Stimulated activated CD8-positive, alpha-beta memory T cell treated with anti-CD3 and anti-CD28 coated beads, Interleukin-12 subunit alpha, Interleukin-12 subunit beta, amount 100 ng/mL, for 24 hours (primary cell): Measurements from ENCODE around the gene CAMKMT.
"Not testable (repeated sequence)": the region's sequence is repeated elsewhere in the genome, so short reads cannot be mapped to it uniquely, and the experiment has no call there.

Source experiments
- DNase-seq: peaks from one replicate; pipeline ENCODE4 v3.0.0-alpha.2; 2020; ENCODE audit errors: extremely low read depth

The CAMKMT gene

DNA sequence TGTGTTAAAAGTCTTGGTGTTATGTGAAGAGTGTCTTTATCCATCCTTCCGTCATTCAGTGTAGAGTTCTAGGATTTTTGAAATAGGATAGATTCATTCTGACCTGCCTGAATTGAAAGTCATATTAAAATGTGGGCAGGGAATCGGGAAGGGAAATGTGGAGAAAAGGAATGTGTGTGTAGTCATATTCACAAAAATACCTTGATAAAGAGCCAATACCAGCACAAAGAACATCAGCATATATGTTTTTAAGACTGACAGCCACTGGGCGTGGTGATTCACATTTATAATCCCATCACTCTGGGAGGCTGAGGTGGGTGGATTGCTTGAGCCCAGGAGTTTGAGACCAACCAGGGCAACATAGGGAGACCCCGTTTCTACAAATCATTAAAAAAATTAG, 188.1 kb downstream of the CAMKMT start:
- DNase-seq = no peak

- no peak for DNase-seq
Measured at GRCh38 chr2:44550561-44550960, 188.8 kb downstream of the CAMKMT start.

DNA sequence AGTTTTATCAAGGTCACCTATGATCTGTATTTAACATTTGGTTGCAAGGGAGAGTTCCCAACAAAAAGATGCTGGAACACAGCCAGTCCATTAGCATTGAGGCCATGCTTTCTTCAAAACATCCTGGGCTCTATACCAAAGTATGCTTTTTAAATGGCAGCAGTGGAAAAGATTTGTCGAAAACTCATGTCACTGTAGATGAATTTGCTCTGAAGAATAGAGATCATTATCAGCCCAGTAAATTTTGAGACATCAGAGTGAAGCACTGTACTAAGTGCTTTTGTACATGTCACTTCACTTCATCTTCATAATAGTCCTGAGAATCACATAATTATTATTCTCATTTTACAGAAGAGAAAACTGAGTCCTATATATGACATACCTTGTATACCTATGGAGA, 189.8 kb downstream of the CAMKMT start:
- no peak for DNase-seq

DNA sequence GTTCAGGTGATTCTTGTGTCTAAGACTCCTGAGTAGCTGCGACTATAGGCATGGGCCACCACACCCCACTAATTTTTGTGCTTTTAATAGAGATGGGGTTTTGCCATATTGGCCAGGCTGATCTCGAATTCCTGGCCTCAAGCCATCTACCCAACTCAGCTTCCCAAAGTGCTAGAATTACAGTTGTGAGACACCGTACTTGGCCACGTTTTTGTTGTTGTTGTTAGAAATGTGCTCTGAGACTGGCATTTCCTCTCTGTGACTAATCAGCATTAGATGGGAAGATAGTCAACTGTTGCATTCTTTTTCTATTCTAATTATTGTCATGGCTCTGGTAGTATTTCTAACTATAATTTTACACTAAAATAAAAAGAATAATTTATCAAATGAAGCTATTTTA, 191.7 kb downstream of the CAMKMT start:
- DNase-seq = no peak

DNA sequence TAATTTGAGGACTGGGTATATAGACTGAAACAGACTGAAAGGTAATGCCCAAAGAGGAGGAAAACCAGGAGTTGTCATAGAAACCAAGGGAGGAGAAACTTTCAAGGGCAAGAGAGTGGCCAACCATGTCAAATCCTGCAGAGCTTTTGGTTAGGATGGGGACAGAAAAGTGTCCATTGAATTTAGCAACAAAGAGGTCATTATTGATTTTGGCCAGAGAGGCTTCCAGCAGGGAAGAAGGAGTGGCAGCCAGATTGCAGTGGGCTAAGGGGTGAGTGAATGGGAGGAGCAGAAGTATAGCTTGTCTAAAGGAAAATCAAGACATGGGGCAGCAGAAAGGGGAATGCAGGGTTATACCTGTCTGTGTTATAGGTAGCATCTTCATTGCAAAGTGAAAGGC, 194.0 kb downstream of the CAMKMT start:
- no peak for DNase-seq

DNA sequence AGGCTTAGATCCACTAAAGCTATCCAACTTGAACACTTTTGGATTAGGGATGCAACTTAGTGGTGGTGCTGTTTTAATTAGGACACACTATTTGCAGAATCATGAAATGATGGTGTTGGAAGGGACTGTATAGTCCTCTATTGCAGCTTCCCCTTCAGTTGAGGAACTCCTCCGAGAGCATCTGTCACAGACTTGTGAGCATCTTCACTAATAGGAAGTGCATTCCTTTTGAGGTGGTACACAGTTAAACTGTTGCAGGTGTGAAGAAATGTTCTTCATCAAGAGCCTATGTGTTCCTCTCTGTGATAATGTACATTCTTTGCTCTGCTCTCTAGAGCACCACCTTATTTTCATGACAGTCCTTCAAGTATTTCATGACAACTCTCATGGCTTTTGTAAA, 197.4 kb downstream of the CAMKMT start:
- no peak for DNase-seq

DNA sequence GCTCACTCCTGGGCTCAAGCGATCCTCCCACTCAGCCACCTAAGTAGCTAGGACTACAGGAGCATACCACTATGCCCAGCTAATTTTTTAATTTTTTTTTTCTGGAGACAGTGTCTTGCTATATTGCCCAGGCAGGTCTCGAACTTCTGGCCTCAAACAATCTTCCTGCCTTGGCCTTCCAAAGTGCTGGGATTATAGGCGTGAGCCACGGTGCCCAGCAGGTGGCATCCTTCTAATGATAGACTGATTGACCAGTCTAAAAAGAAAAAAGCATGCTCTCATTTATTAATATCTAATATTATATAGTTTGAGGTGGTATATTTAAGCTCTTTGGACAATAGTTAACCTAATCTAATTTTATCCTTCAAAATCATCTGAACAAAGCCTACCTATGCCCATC, 198.6 kb downstream of the CAMKMT start:
- DNase-seq = no peak

GRCh38 chr2:44560941-44561340, 199.2 kb downstream of the CAMKMT start:
- DNase-seq = no peak

DNA sequence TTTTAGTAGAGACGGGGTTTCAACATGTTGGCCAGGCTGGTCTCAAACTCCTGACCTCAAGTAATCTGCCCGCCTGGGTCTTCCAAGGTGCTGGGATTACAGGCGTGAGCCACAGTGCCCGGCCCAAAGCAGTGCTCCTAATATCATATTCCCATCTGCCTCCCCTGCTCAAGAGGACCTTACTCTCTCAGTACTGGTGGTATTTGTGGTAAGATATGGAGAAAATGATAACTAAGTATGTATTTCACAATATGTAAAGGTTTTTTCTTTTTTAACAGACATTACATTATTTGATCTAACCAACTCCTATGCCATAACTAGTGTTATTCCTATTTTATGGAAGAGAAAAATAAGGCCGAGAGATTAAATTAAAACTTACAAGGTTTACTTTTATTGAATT, 201.0 kb downstream of the CAMKMT start:
- DNase-seq = no peak

GRCh38 chr2:44564752-44565151, 203.0 kb downstream of the CAMKMT start:
- DNase-seq = no peak

GRCh38 chr2:44566059-44566458, 204.3 kb downstream of the CAMKMT start:
- no peak for DNase-seq

DNA sequence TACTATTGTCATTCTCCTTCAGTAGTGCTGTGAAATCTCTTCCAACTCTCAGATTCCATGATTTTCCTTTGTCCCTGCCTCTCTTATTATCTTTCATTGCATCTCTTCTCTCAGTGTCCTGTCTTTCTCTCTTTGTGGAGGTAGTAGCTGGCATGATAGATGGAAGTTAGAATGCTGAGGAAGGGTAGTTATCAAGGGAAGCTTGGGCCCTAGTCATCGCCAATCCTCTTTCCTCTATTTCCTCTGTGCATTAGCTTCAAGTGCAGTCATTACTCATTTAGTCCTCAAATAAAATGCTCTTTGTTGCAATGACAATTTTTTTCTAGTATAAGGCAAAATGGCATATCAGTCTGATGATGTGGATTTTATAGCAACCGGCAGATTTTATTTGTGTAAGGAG, 207.7 kb downstream of the CAMKMT start:
- DNase-seq = no peak

DNA sequence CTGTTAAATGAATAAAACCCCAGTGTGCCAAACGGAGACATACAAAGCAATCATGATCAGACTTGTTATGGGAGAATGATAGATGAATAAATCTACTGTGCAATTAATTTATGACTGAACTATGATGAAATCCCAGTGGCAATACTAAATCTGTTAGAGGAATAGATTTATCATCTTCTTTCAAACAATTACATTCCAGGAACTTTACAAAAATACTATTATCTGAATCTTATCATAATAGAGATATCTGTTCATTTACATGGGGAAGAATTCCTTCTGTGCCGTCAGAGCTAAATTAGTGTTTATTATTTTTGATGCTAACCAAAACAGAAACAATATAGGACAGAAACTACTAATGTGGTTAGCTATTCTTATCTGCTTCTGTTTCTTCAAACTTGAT, 208.5 kb downstream of the CAMKMT start:
- no peak for DNase-seq

DNA sequence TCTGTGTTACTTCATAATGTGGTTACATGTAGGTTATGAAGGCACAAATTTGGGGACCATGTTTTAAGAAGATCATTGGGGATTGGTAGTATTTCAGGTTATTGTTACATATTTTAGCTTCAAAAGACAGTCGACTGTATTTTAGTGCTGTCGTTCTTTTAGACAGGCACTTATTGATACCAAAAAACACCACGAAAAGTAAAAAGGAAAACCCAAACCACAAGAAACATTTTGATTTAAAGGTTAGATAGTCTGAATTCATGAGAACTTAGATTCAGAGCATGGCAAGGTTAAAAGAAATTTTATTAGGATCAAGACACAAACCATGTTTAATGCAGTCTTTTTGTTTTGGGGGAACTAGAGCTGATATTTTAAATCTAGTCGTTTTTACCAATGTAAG, 209.0 kb downstream of the CAMKMT start:
- DNase-seq = no peak

- DNase-seq = no peak
Measured at GRCh38 chr2:44572196-44572900, 210.6 kb downstream of the CAMKMT start.

GRCh38 chr2:44573996-44574395, 212.2 kb downstream of the CAMKMT start:
- DNase-seq = no peak

DNA sequence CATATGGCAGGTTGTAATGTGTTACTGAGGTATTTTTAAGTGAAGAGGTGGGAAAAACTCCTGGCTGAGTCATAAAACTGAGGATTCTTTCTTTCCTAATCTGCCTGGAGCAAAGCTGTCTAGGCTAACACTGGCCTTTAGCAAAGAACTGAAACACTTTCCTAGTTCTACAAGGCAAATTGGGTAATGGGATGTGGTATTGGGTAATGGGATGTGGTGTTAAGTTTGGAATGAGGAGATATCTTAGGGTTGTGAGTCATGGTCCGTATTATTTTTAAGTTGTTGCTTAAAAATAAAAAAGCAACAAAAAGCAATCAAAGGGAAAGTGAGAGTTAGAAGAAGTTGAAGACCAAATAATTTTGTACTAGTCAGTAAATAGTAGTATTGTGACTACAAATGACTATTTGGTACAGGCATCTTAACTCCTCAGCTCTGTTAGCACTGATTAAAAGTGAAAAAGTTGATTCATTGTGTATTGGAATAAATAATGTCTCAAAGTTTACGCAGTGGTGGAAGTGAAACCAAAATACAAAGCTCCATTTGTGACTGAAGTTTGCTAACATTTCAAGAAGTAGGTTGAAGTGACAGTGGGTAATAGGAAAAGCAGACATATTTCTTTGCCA, 216.8 kb downstream of the CAMKMT start:
- no peak for DNase-seq

GRCh38 chr2:44579115-44579836, 217.5 kb downstream of the CAMKMT start:
- DNase-seq = no peak

DNA sequence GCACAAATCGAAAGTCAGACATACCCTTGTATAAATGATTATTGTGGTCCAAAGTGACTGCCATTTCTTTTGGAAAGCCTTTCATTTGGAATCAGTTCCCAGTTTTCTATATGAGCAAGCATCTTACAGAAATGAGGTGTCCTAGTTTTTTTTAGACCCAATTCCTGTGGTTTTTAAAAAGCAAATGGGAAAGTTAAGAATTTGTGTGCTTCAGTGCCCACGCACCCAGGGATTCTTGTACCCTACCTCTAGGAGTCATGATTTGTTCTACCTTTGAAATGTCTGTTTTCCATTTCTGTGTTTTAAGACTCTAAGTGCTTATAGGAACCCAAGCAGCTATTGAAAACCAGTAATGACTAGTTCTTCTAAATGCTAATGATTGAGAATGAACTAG, 218.1 kb downstream of the CAMKMT start:
- DNase-seq = no peak

DNA sequence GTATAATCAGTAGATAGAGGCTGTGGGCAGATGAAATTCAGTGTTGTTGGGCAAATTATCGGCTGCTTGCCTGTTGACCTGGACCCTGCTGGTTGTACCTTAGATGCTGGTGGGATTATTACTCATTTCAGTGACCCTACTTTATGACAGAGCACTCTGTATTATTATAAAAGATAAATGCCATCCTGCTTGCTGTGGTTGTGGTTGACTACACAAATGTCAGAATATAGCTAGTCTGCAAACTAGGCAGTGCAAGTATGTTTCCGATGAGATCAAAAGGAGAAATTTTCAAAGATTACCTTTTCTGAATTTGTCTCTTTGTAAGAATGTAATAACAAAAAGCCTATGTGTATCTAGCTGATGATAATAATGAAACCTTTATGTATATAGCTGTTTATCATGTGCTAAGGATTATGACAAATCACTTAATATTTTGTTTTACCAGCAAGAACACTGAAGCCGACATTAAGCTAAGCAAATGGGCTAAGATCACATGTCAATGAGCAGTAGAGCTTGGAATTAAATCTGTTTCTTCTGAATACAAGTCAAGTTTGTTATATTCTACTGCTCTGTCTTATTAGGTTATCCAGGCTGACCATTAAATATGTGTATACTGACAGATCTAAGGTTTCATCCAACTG, 219.2 kb downstream of the CAMKMT start:
- DNase-seq = no peak

- no peak for DNase-seq
Measured at GRCh38 chr2:44582363-44583008, 220.7 kb downstream of the CAMKMT start.

GRCh38 chr2:44595615-44596014, 233.9 kb downstream of the CAMKMT start:
- not testable (repeated sequence) for DNase-seq
